Measurements from ENCODE around the gene VAV2.

VAV2 gene

DNA sequence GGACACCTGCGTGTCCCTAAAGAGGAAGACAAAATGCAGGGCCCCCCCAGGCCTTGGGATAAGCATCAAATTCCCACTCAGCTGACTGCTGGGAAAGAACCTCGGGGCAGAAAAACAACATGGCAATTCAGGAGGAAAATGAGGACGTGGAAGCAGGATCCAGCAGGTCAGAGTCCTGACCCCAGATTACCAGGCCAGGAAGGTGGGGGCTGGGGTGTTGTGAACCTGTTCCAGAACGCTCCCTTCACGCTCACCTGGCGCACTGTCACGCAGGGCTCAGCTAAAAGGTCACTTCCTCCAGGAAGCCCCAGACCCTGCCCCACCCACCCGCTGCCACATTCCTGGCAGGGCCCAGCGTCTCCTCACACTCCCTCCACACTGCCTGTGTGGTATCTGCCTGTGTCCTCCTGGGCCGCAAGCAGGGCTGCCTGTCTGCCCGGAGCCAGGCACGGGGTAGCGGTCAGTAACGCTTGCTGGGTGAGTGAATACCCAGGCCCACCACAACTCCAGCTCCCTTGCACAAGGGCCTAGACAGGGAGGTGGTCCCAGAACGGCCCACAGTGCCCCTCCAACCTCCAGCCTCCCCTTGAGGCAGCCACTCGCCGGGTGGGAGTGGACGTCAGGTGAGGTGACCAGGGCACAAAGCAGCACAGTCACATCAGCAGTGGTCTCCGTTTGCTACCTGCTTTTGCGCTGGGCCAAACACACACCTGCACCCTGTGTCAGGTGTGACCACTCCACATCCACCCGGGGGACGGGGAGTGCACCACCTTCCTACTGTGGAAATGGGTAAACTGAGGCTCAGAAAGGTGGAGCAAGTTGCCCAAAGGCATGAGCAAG is 18.1 kb downstream of the VAV2 start:
- Histone ChIP-seq H3F3A (ENCODE audit: insufficient read depth) (0 out of 2 replicates have a peak, but pooled peaks cover 3% of the 10 kb centered on the region), H3K4me3 (ENCODE audit: insufficient read depth, low read length, poor library complexity, severe bottlenecking) (no peak overlapping the region), H3K79me2 (ENCODE audit: insufficient read depth, low read length) (peaks cover 100% of the 10 kb centered on the region), H3K9ac (ENCODE audit: low read length) (peak overlapping the region; percentile 8; the same call in 1 of the 2 replicates), H3K36me3 (ENCODE audit: low read length) (no peaks in the 10 kb centered on the region), H3K9me2 (replicated peaks; ENCODE audit: insufficient read depth, low read length) (no peaks in the 10 kb centered on the region), H4K20me1 (ENCODE audit: low read depth, low read length) (peaks cover 6% of the 10 kb centered on the region; the same call in 1 of the 2 replicates), H2AFZ (ENCODE audit: low read depth, low read length, severe bottlenecking) (no peak overlapping the region), H3K27ac (ENCODE audit: low read depth, low read length) (peak overlapping the region; percentile 51; the same call in 1 of the 2 replicates), H3K4me2 (ENCODE audit: low read depth, low read length, poor library complexity, severe bottlenecking) (peak overlapping the region; percentile 30), H3K27me3 (ENCODE audit: low read length) (no peaks in the 10 kb centered on the region), H3K9me3 (ENCODE audit: insufficient read depth, low read length) (no peaks in the 10 kb centered on the region)
- no peak for TF ChIP-seq EZH2phosphoT487 (conservative IDR thresholded peaks at IDR 0.05; ENCODE audit: low read length)
- TF ChIP-seq, protein P1, sequence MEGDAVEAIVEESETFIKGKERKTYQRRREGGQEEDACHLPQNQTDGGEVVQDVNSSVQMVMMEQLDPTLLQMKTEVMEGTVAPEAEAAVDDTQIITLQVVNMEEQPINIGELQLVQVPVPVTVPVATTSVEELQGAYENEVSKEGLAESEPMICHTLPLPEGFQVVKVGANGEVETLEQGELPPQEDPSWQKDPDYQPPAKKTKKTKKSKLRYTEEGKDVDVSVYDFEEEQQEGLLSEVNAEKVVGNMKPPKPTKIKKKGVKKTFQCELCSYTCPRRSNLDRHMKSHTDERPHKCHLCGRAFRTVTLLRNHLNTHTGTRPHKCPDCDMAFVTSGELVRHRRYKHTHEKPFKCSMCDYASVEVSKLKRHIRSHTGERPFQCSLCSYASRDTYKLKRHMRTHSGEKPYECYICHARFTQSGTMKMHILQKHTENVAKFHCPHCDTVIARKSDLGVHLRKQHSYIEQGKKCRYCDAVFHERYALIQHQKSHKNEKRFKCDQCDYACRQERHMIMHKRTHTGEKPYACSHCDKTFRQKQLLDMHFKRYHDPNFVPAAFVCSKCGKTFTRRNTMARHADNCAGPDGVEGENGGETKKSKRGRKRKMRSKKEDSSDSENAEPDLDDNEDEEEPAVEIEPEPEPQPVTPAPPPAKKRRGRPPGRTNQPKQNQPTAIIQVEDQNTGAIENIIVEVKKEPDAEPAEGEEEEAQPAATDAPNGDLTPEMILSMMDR (IDR thresholded peaks at IDR 0.05; ENCODE audit: insufficient read depth, low read length, poor library complexity, severe bottlenecking), result no peak

- peak overlapping the region; percentile 8; the same call in 1 of the 2 replicates for H3K9ac ChIP-seq (ENCODE audit: low read length)
- TF ChIP-seq, protein P1 (IDR thresholded peaks at IDR 0.05; ENCODE audit: insufficient read depth, low read length, poor library complexity, severe bottlenecking), result no peak
- no peak for TF ChIP-seq EZH2phosphoT487 (conservative IDR thresholded peaks at IDR 0.05; ENCODE audit: low read length)
- H3K4me2 ChIP-seq (ENCODE audit: low read depth, low read length, poor library complexity, severe bottlenecking), result peak overlapping the region; percentile 30
- no peak overlapping the region for H2AFZ ChIP-seq (ENCODE audit: low read depth, low read length, severe bottlenecking)
- H4K20me1 ChIP-seq (ENCODE audit: low read depth, low read length), result peaks cover 6% of the 10 kb centered on the region; the same call in 1 of the 2 replicates
- H3K27me3 ChIP-seq (ENCODE audit: low read length), result no peaks in the 10 kb centered on the region
- no peaks in the 10 kb centered on the region for H3K9me2 ChIP-seq (replicated peaks; ENCODE audit: insufficient read depth, low read length)
- no peaks in the 10 kb centered on the region for H3K9me3 ChIP-seq (ENCODE audit: insufficient read depth, low read length)
- peaks cover 100% of the 10 kb centered on the region for H3K79me2 ChIP-seq (ENCODE audit: insufficient read depth, low read length)
- no peak overlapping the region for H3K4me3 ChIP-seq (ENCODE audit: insufficient read depth, low read length, poor library complexity, severe bottlenecking)
- peak overlapping the region; percentile 51; the same call in 1 of the 2 replicates for H3K27ac ChIP-seq (ENCODE audit: low read depth, low read length)
- 0 out of 2 replicates have a peak, but pooled peaks cover 3% of the 10 kb centered on the region for H3F3A ChIP-seq (ENCODE audit: insufficient read depth)
- no peaks in the 10 kb centered on the region for H3K36me3 ChIP-seq (ENCODE audit: low read length)
These were observed 18.9 kb downstream of the VAV2 start for GRCh38 chr9:133973111-133973790.

DNA sequence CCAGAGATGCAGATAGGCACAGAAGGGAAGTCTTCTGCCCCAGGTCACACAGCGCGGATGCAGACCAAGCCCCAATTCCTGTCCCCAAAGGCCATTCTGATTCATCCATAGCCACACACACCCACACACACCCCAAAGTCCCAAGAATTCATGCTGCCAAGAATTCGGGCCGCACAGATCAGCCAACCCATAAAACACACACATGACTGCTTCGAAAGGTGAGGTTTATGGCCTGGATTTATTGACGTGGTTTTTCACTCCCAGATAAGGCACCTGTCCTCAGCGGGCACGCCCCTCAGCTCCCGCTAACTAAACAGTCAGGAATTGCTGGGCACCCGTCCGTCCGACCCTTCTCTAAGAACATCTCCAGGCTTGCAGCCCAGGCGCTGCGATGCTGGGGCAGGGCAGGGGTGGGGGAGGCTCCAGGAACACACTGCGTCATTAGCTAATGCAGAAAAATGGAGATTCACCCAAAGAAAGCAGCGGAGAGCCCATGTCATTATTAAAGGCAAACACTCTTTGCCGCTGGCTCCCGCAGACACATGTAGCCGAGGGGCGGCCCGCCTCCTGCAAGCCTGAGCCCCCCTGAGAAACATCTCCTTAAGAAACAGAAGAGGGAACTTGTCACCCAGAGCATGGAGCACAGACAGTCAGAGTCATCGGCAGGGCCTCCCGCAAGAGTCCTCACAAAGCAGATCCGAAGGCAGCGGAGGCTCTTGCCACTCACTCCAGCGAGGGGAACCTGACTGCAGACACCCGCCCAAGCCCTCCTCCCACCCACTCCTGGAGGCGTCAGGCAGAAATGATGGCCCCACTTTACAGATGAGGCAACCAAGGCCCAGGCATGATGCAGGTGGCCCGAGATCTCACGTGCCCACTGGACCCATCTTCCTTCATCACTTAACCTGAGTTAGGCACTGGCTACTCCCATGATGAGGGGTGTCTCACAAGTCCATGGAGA is 19.9 kb downstream of the VAV2 start:
- TF ChIP-seq, protein P1 (IDR thresholded peaks at IDR 0.05; ENCODE audit: insufficient read depth, low read length, poor library complexity, severe bottlenecking), result no peak
- no peak for TF ChIP-seq EZH2phosphoT487 (conservative IDR thresholded peaks at IDR 0.05; ENCODE audit: low read length)
- no peaks in the 10 kb centered on the region for H3K36me3 ChIP-seq (ENCODE audit: low read length)
- H3K4me3 ChIP-seq (ENCODE audit: insufficient read depth, low read length, poor library complexity, severe bottlenecking), result no peak overlapping the region
- no peak overlapping the region for H2AFZ ChIP-seq (ENCODE audit: low read depth, low read length, severe bottlenecking)
- H3K9me2 ChIP-seq (replicated peaks; ENCODE audit: insufficient read depth, low read length), result no peaks in the 10 kb centered on the region
- no peaks in the 10 kb centered on the region for H3K9me3 ChIP-seq (ENCODE audit: insufficient read depth, low read length)
- H3F3A ChIP-seq (ENCODE audit: insufficient read depth), result 0 out of 2 replicates have a peak, but pooled peaks cover 3% of the 10 kb centered on the region
- peak overlapping the region; percentile 23 for H3K4me2 ChIP-seq (ENCODE audit: low read depth, low read length, poor library complexity, severe bottlenecking)
- peaks cover 100% of the 10 kb centered on the region for H3K79me2 ChIP-seq (ENCODE audit: insufficient read depth, low read length)
- H3K27ac ChIP-seq (ENCODE audit: low read depth, low read length), result 0 out of 2 replicates have a peak overlapping the region, but pooled peaks have one; percentile 65
- no peaks in the 10 kb centered on the region for H3K27me3 ChIP-seq (ENCODE audit: low read length)
- H3K9ac ChIP-seq (ENCODE audit: low read length), result no peak overlapping the region
- H4K20me1 ChIP-seq (ENCODE audit: low read depth, low read length), result peaks cover 8% of the 10 kb centered on the region
